ENCODE data around the gene SF3B2.

DNA sequence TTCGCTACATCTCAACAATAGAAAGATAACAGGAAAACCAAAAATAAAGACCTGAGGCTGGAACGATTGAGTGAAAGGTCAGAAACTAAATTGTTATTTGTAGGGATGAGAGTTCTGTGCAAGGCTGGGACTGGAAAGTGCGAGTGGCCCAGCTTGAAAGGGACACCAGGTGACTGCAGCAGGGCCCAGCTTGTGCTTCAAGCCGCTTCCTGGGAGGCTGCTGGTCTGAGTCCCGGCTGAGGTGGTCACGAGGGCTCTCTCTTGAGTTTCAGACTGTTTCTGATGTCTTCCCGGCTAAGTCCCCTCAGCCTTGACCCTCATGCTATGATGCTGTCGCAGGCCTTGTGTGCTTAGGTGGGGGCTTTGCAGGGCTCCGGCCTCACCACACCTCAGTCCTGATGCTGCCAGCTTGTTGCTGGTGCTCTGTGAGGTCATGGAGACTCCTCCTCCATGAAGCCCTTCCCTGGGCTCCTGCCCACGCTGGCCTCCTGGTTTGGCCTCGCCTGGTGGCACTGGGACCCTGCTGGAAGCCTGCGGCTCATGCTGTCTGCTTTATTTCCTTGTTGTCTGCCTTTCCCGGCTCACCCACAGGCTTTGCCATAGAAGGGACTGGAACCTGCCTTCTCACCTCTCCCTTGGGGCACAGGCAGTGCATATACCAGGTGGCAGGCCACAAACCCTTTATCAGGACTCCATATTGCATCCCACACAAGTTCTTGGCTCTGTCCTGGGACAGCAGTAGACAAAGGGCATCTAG lies 45.9 kb upstream of the SF3B2 start:
- TF ChIP-seq, protein P1, sequence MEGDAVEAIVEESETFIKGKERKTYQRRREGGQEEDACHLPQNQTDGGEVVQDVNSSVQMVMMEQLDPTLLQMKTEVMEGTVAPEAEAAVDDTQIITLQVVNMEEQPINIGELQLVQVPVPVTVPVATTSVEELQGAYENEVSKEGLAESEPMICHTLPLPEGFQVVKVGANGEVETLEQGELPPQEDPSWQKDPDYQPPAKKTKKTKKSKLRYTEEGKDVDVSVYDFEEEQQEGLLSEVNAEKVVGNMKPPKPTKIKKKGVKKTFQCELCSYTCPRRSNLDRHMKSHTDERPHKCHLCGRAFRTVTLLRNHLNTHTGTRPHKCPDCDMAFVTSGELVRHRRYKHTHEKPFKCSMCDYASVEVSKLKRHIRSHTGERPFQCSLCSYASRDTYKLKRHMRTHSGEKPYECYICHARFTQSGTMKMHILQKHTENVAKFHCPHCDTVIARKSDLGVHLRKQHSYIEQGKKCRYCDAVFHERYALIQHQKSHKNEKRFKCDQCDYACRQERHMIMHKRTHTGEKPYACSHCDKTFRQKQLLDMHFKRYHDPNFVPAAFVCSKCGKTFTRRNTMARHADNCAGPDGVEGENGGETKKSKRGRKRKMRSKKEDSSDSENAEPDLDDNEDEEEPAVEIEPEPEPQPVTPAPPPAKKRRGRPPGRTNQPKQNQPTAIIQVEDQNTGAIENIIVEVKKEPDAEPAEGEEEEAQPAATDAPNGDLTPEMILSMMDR (IDR thresholded peaks at IDR 0.05) = no peak
- TF ChIP-seq, protein P2, sequence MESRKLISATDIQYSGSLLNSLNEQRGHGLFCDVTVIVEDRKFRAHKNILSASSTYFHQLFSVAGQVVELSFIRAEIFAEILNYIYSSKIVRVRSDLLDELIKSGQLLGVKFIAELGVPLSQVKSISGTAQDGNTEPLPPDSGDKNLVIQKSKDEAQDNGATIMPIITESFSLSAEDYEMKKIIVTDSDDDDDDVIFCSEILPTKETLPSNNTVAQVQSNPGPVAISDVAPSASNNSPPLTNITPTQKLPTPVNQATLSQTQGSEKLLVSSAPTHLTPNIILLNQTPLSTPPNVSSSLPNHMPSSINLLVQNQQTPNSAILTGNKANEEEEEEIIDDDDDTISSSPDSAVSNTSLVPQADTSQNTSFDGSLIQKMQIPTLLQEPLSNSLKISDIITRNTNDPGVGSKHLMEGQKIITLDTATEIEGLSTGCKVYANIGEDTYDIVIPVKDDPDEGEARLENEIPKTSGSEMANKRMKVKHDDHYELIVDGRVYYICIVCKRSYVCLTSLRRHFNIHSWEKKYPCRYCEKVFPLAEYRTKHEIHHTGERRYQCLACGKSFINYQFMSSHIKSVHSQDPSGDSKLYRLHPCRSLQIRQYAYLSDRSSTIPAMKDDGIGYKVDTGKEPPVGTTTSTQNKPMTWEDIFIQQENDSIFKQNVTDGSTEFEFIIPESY (IDR thresholded peaks at IDR 0.05; ENCODE audit: borderline replicate concordance, low read depth) = no peak
- no peak for TF ChIP-seq MXI1 (IDR thresholded peaks at IDR 0.05; ENCODE audit: low read depth, low read length)
- no peak for TF ChIP-seq FOXM1 (IDR thresholded peaks at IDR 0.05; ENCODE audit: low read depth)
- TF ChIP-seq EZH2phosphoT487 (IDR thresholded peaks at IDR 0.05; ENCODE audit: borderline replicate concordance, low read depth) = no peak
- TF ChIP-seq, protein P3, sequence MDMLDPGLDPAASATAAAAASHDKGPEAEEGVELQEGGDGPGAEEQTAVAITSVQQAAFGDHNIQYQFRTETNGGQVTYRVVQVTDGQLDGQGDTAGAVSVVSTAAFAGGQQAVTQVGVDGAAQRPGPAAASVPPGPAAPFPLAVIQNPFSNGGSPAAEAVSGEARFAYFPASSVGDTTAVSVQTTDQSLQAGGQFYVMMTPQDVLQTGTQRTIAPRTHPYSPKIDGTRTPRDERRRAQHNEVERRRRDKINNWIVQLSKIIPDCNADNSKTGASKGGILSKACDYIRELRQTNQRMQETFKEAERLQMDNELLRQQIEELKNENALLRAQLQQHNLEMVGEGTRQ (IDR thresholded peaks at IDR 0.05; ENCODE audit: borderline replicate concordance, low read depth, low read length) = no peak
- TF ChIP-seq FOXJ3 (CRISPR knock-in tag; IDR thresholded peaks at IDR 0.05) = no peak
- TF ChIP-seq GABPA (IDR thresholded peaks at IDR 0.05; ENCODE audit: low read depth) = no peak
- no peak for TF ChIP-seq RAD21 (IDR thresholded peaks at IDR 0.05; ENCODE audit: low read length)
- no peak for TF ChIP-seq CHD2 (IDR thresholded peaks at IDR 0.05; ENCODE audit: low read length, partially characterized antibody)
- TF ChIP-seq POLR2AphosphoS5 (IDR thresholded peaks at IDR 0.05; ENCODE audit: low read depth, low read length) = no peak; the same call in none of the 2 replicates
- TF ChIP-seq GATA2 (CRISPR knock-in tag; IDR thresholded peaks at IDR 0.05) = no peak
- TF ChIP-seq, protein P4, sequence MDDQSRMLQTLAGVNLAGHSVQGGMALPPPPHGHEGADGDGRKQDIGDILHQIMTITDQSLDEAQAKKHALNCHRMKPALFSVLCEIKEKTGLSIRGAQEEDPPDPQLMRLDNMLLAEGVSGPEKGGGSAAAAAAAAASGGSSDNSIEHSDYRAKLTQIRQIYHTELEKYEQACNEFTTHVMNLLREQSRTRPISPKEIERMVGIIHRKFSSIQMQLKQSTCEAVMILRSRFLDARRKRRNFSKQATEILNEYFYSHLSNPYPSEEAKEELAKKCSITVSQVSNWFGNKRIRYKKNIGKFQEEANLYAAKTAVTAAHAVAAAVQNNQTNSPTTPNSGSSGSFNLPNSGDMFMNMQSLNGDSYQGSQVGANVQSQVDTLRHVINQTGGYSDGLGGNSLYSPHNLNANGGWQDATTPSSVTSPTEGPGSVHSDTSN (IDR thresholded peaks at IDR 0.05) = no peak

All from SK-N-SH (cell line).